Central memory CD8-positive, alpha-beta T cell (primary cell): ENCODE measurements around the gene GRIA4.

Source experiments
- ATAC-seq: fragments of 150-1000 bp; cut with Tn5 transposase; replicated peaks from 2 replicates; pipeline ENCODE4 v1.10.0; 2022; ENCODE audit warnings: mild to moderate bottlenecking, moderate FRiP score, moderate number of reproducible peaks; ENCODE audit not compliant: poor library complexity, severe bottlenecking; ENCODE audit errors: extremely low read depth
- DNase-seq, 2 donors: peaks; one replicate each; pipeline ENCODE4 v3.0.0; 2021; ENCODE audit warnings: low spot score in 2 of 2
- H3K27ac Mint-ChIP-seq: one replicate; pipeline ENCODE4 v1.8.0; 2022; ENCODE audit warnings: low read depth, mild to moderate bottlenecking, moderate library complexity, mixed read lengths
- H3K27me3 Mint-ChIP-seq: one replicate; pipeline ENCODE4 v1.8.0; 2022; ENCODE audit warnings: mixed read lengths
- H3K36me3 Mint-ChIP-seq: one replicate; pipeline ENCODE4 v1.8.0; 2022; ENCODE audit warnings: mild to moderate bottlenecking, moderate library complexity, mixed read lengths; ENCODE audit not compliant: insufficient read depth
- H3K4me1 Mint-ChIP-seq: one replicate; pipeline ENCODE4 v1.8.0; 2022; ENCODE audit warnings: mixed read lengths
- H3K4me3 Mint-ChIP-seq: one replicate; pipeline ENCODE4 v1.8.0; 2022; ENCODE audit warnings: mild to moderate bottlenecking, moderate library complexity, mixed read lengths
- H3K9me3 Mint-ChIP-seq: one replicate; pipeline ENCODE4 v1.8.0; 2022; ENCODE audit warnings: mixed read lengths

The GRIA4 gene

DNA sequence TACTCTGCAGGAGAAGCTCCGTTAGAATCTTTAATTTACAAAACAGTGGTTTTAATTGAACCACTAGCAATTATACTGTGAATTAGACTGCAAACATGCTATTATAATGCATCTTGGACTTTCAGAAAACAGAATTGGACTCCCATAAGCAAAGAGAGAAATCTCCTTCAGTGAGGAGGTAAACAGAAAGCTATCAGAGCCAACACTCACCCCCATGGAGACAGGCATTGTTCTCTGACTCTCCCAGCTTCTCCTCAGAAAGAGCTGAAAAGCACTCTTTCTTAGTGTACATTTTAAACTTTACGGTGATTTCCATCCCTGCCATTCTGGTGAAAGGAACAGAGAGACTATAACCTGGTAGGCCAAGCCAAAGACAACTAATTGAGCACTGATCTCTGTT, 176.9 kb downstream of the GRIA4 start:
- Mint-ChIP-seq H3K9me3 (no peaks in the 10 kb centered on the region), H3K27ac (no peak overlapping the region), H3K36me3 (no peaks in the 10 kb centered on the region), H3K4me1 (no peaks in the 10 kb centered on the region), H3K4me3 (no peak overlapping the region), H3K27me3 (no peaks in the 10 kb centered on the region)
- ATAC-seq, result no peak
- no peak for DNase-seq

DNA sequence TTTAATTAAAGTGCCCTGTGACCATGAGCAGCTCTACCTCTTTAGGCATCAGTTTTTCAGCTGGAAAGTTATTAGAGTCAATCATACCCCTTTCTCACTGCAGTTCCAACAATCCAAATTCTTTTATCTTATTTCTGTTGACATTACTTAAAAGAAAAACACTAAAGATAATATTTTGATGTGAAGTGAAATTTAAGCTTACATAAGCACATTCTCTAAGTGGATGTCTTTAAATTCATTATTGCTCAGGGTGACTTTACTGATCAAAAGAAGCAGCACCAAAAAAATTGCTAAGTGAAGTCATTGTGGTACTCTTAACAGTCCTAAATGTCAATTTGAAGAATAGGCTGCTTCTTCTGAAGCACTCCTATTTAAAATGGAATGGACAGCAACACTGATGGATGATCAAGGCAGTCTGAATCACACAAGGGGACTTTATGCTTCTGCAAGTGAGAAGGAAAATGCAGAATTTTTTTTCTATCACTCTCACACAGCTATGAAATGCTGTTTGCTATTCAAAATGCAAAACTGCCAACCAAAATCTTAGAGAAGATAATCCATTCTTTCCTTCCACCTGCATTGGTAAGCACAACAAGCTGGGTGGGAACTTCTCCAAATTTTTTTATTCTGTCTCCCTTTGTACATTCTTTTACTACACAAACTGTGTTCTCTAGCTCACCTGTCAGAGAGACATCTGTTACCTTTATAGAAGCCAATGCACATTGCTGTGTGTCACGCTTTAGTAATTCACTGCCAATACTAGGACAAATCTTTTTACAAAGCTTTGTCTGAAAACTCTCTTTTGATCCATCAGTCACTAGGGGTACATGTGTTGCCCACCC, 179.9 kb downstream of the GRIA4 start:
- ATAC-seq (no peak), DNase-seq (no peak)
- no peaks in the 10 kb centered on the region for H3K36me3 Mint-ChIP-seq
- no peak overlapping the region for H3K27ac Mint-ChIP-seq
- no peaks in the 10 kb centered on the region for H3K9me3 Mint-ChIP-seq
- no peak overlapping the region for H3K4me3 Mint-ChIP-seq
- H3K4me1 Mint-ChIP-seq, result no peaks in the 10 kb centered on the region
- no peaks in the 10 kb centered on the region for H3K27me3 Mint-ChIP-seq

DNA sequence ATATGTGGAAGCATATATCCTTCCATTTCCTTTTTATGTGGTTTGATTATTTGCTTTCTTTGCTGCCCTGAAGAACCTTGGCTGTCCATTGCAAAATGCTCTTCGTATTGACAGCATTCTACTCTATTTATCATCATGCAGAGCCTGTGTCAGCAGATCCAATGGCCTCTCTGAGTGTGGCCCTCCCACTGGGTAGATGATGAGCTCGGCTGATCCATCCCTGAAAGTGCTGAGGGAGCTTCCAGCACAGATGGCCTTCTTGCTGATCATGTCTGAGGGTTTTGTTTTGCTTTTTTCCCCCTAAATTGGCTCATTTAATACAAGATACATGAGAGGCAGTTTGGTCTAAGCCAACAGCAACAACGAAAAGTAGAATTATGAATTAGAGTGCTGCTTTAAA, 181.0 kb downstream of the GRIA4 start:
- H3K4me1 Mint-ChIP-seq, result no peaks in the 10 kb centered on the region
- H3K27ac Mint-ChIP-seq, result no peak overlapping the region
- DNase-seq (no peak), ATAC-seq (no peak)
- H3K36me3 Mint-ChIP-seq, result peaks cover 2% of the 10 kb centered on the region
- H3K27me3 Mint-ChIP-seq, result no peaks in the 10 kb centered on the region
- H3K9me3 Mint-ChIP-seq, result no peaks in the 10 kb centered on the region
- H3K4me3 Mint-ChIP-seq, result no peak overlapping the region

DNA sequence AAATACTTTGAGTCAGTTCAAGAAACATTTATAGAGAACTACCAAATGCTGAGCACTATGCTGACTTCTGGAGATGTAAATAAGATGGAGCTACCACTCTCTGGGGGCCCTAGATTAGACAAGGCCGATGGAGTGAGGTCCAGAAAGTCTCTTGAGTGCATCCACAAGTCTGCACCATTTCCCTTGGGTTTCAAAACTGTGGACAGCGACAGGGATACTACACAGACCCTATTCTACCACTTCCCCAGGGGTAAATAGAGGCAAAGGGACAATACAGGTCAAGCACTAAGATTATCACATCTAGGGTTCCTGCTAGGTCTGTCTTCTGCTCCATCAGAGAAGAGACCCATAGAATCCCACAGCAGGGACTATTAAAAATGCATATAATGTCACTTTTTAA, 183.2 kb downstream of the GRIA4 start:
- ATAC-seq (no peak), DNase-seq (no peak)

DNA sequence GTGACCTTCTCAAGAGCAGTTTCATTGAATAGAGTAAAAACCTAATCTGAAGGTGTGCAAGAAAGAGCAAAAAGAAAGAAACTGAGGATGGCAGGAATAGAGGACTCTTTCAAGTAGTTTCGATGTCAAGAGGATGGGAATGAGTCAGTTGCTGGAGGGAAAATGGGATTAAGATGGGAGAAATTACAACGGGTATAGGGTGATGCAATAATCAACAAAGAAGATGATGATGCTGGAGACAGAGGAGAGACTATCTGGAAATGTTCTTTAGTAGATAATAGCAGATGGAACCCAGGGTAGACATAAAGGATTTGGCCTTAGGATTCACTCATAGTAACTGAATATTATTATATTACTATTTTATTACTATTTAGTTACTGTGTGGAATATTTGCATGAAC, 189.4 kb downstream of the GRIA4 start:
- H3K27me3 Mint-ChIP-seq, result no peaks in the 10 kb centered on the region
- no peak for ATAC-seq
- H3K36me3 Mint-ChIP-seq, result peaks cover 2% of the 10 kb centered on the region

More for the DNA sequence above, 183.2 kb downstream of the GRIA4 start:
- Mint-ChIP-seq H3K27me3 (no peaks in the 10 kb centered on the region), H3K4me1 (no peaks in the 10 kb centered on the region), H3K4me3 (no peak overlapping the region), H3K36me3 (peaks cover 2% of the 10 kb centered on the region), H3K9me3 (no peaks in the 10 kb centered on the region), H3K27ac (no peak overlapping the region)

DNA sequence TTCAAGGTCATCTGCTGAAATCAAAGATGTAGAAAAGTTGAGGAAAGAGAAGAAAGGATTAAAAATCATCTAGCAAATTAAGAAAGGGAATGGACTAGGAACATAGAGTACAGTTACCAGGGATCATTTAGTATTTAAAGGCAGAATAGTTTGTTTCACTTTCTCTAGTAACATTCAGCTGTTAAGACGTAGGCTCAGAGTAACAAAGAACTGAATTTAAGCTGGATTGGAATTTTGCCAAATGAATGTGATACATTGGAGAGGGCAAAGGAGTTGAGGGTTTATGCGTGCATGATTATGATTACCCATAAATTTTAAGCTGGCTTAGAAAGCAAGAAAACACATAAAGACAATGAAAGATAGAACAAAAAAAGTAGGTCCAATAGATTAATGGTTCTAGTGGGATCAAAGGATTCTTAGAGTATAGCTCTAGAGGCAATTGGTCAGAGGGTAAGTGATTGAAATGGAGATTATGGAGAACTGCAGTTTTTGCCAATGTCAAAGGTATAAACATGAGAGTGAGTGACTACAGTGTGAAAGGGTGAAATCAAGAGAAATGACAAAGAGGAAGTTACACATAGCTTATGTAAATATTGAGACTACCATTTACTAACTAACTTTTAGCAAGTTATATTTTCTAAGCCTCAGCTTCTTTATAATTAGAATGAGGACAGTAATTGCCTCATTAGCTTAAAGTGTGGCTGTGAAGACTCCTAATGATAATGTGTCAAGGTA, 190.0 kb downstream of the GRIA4 start:
- Mint-ChIP-seq H3K36me3 (peaks cover 2% of the 10 kb centered on the region), H3K9me3 (no peaks in the 10 kb centered on the region), H3K4me1 (no peaks in the 10 kb centered on the region), H3K4me3 (no peak overlapping the region), H3K27ac (no peak overlapping the region), H3K27me3 (no peaks in the 10 kb centered on the region)
- no peak for DNase-seq
- ATAC-seq, result no peak

More for the DNA sequence above, 189.4 kb downstream of the GRIA4 start:
- Mint-ChIP-seq H3K9me3 (no peaks in the 10 kb centered on the region), H3K4me1 (no peaks in the 10 kb centered on the region), H3K4me3 (no peak overlapping the region), H3K27ac (no peak overlapping the region)
- DNase-seq, result no peak

DNA sequence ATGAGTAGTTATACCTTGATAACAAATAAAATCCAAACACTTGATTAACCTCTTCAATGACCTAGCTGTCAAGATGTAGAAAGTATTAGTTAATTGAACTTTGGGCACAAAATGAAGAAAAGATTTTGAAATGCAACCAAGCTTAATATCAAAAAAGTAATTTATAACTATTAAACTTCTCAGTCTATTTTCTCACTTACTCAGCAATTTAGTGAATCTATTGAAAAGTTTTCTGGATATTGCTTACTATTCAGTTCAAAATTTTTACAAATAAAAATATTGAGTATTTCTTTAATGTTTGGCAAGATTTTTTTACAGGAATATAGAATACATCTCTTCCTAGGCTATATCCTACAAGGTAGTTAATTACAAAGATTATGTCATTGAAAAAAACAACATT, 192.5 kb downstream of the GRIA4 start:
- H3K36me3 Mint-ChIP-seq, result no peaks in the 10 kb centered on the region
- H3K27me3 Mint-ChIP-seq, result no peaks in the 10 kb centered on the region
- H3K4me1 Mint-ChIP-seq, result no peaks in the 10 kb centered on the region
- DNase-seq (no peak), ATAC-seq (no peak)
- no peaks in the 10 kb centered on the region for H3K9me3 Mint-ChIP-seq
- H3K4me3 Mint-ChIP-seq, result no peak overlapping the region
- H3K27ac Mint-ChIP-seq, result no peak overlapping the region

DNA sequence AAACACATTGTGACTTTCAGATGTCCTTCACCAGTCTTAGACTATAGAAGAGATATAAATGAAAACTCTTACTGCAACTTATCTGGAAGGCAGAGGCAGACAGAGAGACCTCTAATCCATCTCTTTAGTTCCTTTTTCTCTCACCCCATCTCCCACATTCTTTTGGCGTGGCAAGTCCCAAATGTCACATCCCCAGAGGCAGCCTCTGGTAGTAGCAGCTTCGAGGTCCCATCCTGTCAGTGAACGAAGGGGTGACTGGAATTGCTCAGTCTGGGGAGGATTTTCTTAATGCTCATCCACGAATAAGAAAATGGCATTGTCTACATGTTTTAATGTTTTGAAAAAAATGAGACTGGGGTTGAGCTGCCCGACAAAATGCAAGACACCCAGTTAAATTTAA, 201.4 kb downstream of the GRIA4 start:
- no peaks in the 10 kb centered on the region for H3K27me3 Mint-ChIP-seq
- DNase-seq (no peak), ATAC-seq (no peak)
- H3K9me3 Mint-ChIP-seq, result no peaks in the 10 kb centered on the region
- H3K27ac Mint-ChIP-seq, result no peak overlapping the region
- peaks cover 2% of the 10 kb centered on the region for H3K36me3 Mint-ChIP-seq
- no peaks in the 10 kb centered on the region for H3K4me1 Mint-ChIP-seq
- no peak overlapping the region for H3K4me3 Mint-ChIP-seq

DNA sequence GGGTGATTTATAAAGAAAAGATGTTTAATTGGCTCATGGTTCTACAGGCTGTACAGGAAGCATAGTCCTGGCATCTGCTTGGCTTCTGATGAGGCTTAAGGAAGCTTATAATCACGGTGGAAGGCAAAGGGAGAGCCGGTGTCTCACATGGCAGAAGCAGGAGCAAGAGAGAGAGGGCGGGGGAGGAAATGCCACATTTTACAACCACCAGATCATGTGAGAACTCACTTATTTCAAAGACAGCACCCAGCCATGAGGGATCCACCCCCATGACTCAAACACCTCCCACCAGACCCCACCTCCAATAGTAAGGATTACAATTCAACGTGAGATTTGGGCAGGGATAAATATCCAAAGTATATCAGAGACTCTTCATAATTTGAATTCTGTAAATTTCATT, 211.5 kb downstream of the GRIA4 start:
- Mint-ChIP-seq H3K27me3 (no peaks in the 10 kb centered on the region), H3K4me1 (no peaks in the 10 kb centered on the region), H3K36me3 (no peaks in the 10 kb centered on the region), H3K4me3 (no peak overlapping the region), H3K27ac (no peak overlapping the region), H3K9me3 (no peaks in the 10 kb centered on the region)
- DNase-seq (no peak), ATAC-seq (no peak)

DNA sequence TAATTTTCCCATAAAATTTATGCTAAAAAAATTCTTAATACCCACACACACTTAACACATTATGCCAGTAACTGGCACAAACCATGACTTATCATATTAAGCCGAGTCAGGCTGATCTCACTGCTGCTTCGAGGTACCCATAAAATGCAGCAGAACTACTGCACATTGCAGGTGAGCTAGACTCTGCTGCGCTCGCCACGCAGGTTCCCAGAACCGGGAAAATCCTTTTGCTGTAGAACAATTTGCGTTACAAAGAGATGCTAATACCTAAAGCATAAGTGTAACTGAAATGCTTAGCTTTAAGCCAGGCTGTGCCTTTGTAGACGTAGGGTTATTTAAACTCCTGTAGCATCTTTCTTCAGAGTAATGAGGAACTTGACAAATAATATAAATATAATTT, 211.9 kb downstream of the GRIA4 start:
- ATAC-seq, result no peak
- no peaks in the 10 kb centered on the region for H3K9me3 Mint-ChIP-seq
- H3K27me3 Mint-ChIP-seq, result no peaks in the 10 kb centered on the region
- DNase-seq, result no peak
- no peaks in the 10 kb centered on the region for H3K4me1 Mint-ChIP-seq
- no peak overlapping the region for H3K4me3 Mint-ChIP-seq
- no peaks in the 10 kb centered on the region for H3K36me3 Mint-ChIP-seq
- H3K27ac Mint-ChIP-seq, result no peak overlapping the region

DNA sequence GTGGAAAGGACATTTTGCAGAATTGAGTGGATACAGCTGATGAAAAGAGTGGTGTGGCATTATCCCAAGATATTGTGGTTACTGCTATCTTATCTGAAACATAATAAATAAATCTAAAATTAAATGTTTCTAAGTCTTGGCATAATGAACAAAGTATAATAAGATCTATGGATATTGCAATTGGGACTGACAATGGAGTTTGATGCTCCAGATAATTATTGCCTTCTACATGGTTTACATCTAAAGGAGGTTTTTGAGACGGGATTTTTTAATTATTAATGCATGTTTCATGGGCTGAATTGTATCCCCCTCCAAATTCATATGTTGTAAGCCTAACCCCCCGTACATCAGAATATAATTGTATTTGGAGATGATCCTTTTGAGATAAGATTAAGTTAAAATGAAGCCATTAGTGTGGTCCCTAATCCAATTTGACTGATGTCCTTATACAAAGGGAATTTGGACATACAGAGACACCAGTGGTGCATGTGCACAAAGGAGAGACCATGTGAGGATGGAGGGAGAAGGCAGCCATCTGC, 213.7 kb downstream of the GRIA4 start:
- Mint-ChIP-seq H3K4me1 (no peaks in the 10 kb centered on the region), H3K4me3 (no peak overlapping the region), H3K27ac (no peak overlapping the region), H3K27me3 (no peaks in the 10 kb centered on the region), H3K36me3 (no peaks in the 10 kb centered on the region), H3K9me3 (no peaks in the 10 kb centered on the region)
- ATAC-seq (no peak), DNase-seq (no peak)

DNA sequence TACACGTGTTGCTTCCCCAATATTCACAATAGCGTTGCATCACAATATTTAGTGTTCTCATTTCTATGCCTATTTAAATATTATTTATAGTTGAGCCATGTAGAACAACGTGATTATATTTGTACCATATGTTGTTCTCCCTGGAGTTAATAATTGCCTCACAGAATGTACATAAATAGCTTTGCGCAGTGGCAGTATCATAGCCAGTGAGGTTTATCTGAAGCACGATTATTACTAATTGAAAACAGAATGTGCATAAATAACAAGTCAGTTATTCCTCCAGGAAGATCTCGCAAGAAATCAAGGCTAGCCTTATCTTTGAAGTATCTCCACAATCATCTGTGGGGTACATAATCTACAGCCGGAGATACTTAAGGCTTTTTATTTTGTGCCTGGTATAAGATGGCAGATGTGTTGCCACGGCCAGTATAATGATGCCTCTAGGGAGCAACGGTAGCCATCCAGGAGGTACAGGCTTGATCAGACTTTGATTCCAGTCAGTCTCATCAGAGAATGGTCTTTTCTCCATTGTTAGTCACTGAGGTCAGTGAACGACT, 214.7 kb downstream of the GRIA4 start:
- ATAC-seq, result no peak
- H3K27me3 Mint-ChIP-seq, result no peaks in the 10 kb centered on the region
- H3K4me1 Mint-ChIP-seq, result no peaks in the 10 kb centered on the region
- no peaks in the 10 kb centered on the region for H3K36me3 Mint-ChIP-seq
- no peaks in the 10 kb centered on the region for H3K9me3 Mint-ChIP-seq
- no peak overlapping the region for H3K4me3 Mint-ChIP-seq
- DNase-seq, result no peak
- no peak overlapping the region for H3K27ac Mint-ChIP-seq

DNA sequence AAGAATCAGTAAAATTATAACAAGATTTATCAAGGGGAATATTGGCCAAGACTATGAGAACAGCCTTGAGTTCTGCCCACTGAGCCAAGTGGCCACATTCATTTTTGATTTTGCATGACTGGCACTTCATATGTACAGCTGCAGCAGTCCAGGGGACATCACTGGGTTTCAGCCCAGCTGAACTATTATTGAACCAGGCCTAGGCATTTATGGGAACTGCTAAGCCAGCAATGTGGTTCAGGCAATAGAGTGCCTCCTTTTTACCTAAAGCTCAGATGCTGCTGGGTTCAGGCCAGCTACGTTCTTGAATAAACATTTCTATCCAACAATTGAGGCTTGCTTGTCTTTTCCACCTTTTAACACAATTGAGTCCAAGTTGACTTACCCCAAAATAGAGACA, 215.3 kb downstream of the GRIA4 start:
- no peaks in the 10 kb centered on the region for H3K27me3 Mint-ChIP-seq
- H3K4me1 Mint-ChIP-seq, result no peaks in the 10 kb centered on the region
- no peak overlapping the region for H3K27ac Mint-ChIP-seq
- ATAC-seq (no peak), DNase-seq (no peak)
- no peak overlapping the region for H3K4me3 Mint-ChIP-seq
- no peaks in the 10 kb centered on the region for H3K36me3 Mint-ChIP-seq
- H3K9me3 Mint-ChIP-seq, result no peaks in the 10 kb centered on the region
